A549 (cell line): ENCODE results near the gene TSPYL4. TPM values are rescaled to one million over a fixed set of nuclear protein-coding genes. Genes with fewer than 3 reads are reported as not detected.

Experiments
- ATAC-seq, 2 experiments: fragments of 200-7000 bp in 1 of 2; fragments of >200 bp in 1 of 2; cut with Nextera tagmentation in 1 of 2; cut with Tn5 transposase in 1 of 2; 3 replicates each; pipeline versions ENCODE4 v1.8.0 to v1.9.1; 2018 to 2020; ENCODE audit warnings: mild to moderate bottlenecking in 1 of 2, moderate library complexity in 1 of 2
- CTCF ChIA-PET: fragments of 300-600 bp; sonication (Branson Sonifier 250); formaldehyde crosslinking; extraction: SDS; loops from one replicate; lab custom pipeline; 2021; ENCODE audit warnings: antibody characterized with exemption, inconsistent platforms; lab: Yijun Ruan, JAX
- POLR2A ChIA-PET: fragments of 350-600 bp; formaldehyde crosslinking; extraction: SDS; loops from one replicate; lab custom pipeline; 2021; ENCODE audit warnings: antibody characterized with exemption, inconsistent platforms; lab: Yijun Ruan, JAX
- DNase-seq, 2 experiments: peaks; one replicate each; pipeline versions ENCODE4 v3.0.0 to v3.0.0-alpha.2; 2011 to 2016; ENCODE audit warnings: low read depth in 1 of 2, low spot score in 1 of 2
- FAIRE-seq: peaks from 2 replicates; lab custom pipeline; 2011; peaks lifted over from hg19 to GRCh38; lab: Jason Lieb, UNC
- H3K27ac ChIP-seq, 2 experiments: fragments of >200 bp; sonication (Bioruptor Twin); formaldehyde crosslinking; 3 replicates each; pipeline ENCODE4 v1.5.1; 2016 to 2017
- H3K4me1 ChIP-seq: fragments of >200 bp; sonication (Bioruptor Twin); formaldehyde crosslinking; 3 replicates; pipeline ENCODE4 v1.6.1; 2016
- H3K4me2 ChIP-seq: fragments of >200 bp; sonication (Bioruptor Twin); formaldehyde crosslinking; 3 replicates; pipeline ENCODE4 v1.6.1; 2016
- H3K4me3 ChIP-seq: fragments of >200 bp; sonication (Bioruptor Twin); formaldehyde crosslinking; 3 replicates; pipeline ENCODE4 v1.5.1; 2016
- H3K9me3 ChIP-seq: fragments of >200 bp; sonication (Bioruptor Twin); formaldehyde crosslinking; 3 replicates; pipeline ENCODE4 v1.6.1; 2016
- BHLHE40 ChIP-seq: IDR thresholded peaks from 2 replicates; pipeline ENCODE4 v1.6.1; 2012; ENCODE audit warnings: low read depth, low read length, inconsistent platforms
- EHMT2 ChIP-seq: fragments of 200-600 bp; sonication (generic); IDR thresholded peaks from 2 replicates; pipeline ENCODE4 v1.6.1; 2016; ENCODE audit warnings: antibody characterized with exemption, low read depth, mild to moderate bottlenecking, moderate library complexity
- EP300 ChIP-seq, 2 experiments: fragments of >200 bp; sonication (Bioruptor Twin); formaldehyde crosslinking; IDR thresholded peaks; 2 replicates in 1 of 2; 3 replicates in 1 of 2; pipeline ENCODE4 v1.6.1; 2016 to 2017
- FOSL2 ChIP-seq, 2 experiments: fragments of 450-650 bp in 1 of 2; fragments of >200 bp in 1 of 2; sonication (Bioruptor Twin) in 1 of 2; formaldehyde crosslinking; IDR thresholded peaks; 2 replicates each; pipeline versions ENCODE4 v1.5.0 to v1.6.1; 2016 to 2020; ENCODE audit warnings: mild to moderate bottlenecking in 1 of 2, moderate library complexity in 1 of 2
- FOXS1 ChIP-seq: fragments of 250-450 bp; sonication (Bioruptor Pico); IDR thresholded peaks from 2 replicates; pipeline ENCODE4 v1.5.0; 2020; ENCODE audit warnings: mild to moderate bottlenecking, moderate library complexity
- JUN ChIP-seq, 2 experiments: fragments of >200 bp; sonication (Bioruptor Twin); formaldehyde crosslinking; IDR thresholded peaks; 2 replicates in 1 of 2; 3 replicates in 1 of 2; pipeline ENCODE4 v1.6.1; 2016 to 2017
- JUNB ChIP-seq: fragments of >200 bp; sonication (Bioruptor Twin); formaldehyde crosslinking; IDR thresholded peaks from 2 replicates; pipeline ENCODE4 v1.6.1; 2016
- KDM5A ChIP-seq: fragments of 200-600 bp; sonication (generic); IDR thresholded peaks from 2 replicates; pipeline ENCODE4 v1.6.1; 2016; ENCODE audit warnings: antibody characterized with exemption, mild to moderate bottlenecking
- MAFK ChIP-seq: fragments of 450-650 bp; IDR thresholded peaks from 2 replicates; pipeline ENCODE4 v1.6.1; 2014; ENCODE audit not compliant: partially characterized antibody
- NFE2L2 ChIP-seq: fragments of 150-350 bp; conservative IDR thresholded peaks from 2 replicates; pipeline ENCODE4 v1.6.1; 2014; ENCODE audit warnings: low read length
- NPAS2 ChIP-seq: fragments of 250-450 bp; sonication (Bioruptor Pico); IDR thresholded peaks from 2 replicates; pipeline ENCODE4 v1.8.0; 2022; ENCODE audit warnings: mild to moderate bottlenecking, moderate library complexity, borderline replicate concordance
- NR3C1 ChIP-seq: fragments of >200 bp; sonication (Bioruptor Twin); formaldehyde crosslinking; IDR thresholded peaks from 3 replicates; pipeline ENCODE4 v1.6.1; 2017
- POLR2A ChIP-seq: IDR thresholded peaks from 2 replicates; pipeline ENCODE4 v1.6.1; 2012; ENCODE audit warnings: mild to moderate bottlenecking, low read length
- RCOR1 ChIP-seq: fragments of 150-350 bp; IDR thresholded peaks from 2 replicates; pipeline ENCODE4 v1.6.1; 2014; ENCODE audit warnings: antibody characterized with exemption, low read length, low read depth
- RNF2 ChIP-seq: fragments of 200-600 bp; sonication (generic); IDR thresholded peaks from 2 replicates; pipeline ENCODE4 v1.6.1; 2016; ENCODE audit warnings: low read depth, mild to moderate bottlenecking, antibody characterized with exemption, moderate library complexity, borderline replicate concordance
- SMC3 ChIP-seq: fragments of >200 bp; sonication (Bioruptor Twin); formaldehyde crosslinking; IDR thresholded peaks from 3 replicates; pipeline ENCODE4 v1.6.1; 2018; ENCODE audit warnings: inconsistent platforms
- SREBF2 ChIP-seq: fragments of 450-650 bp; IDR thresholded peaks from 2 replicates; pipeline ENCODE4 v1.6.1; 2014; ENCODE audit warnings: mild to moderate bottlenecking, moderate library complexity
- TFCP2L1 ChIP-seq: fragments of 250-450 bp; sonication (Bioruptor Pico); IDR thresholded peaks from 2 replicates; pipeline ENCODE4 v1.5.0; 2021; ENCODE audit warnings: mild to moderate bottlenecking
- ZFP36 ChIP-seq: fragments of 450-650 bp; IDR thresholded peaks from 2 replicates; pipeline ENCODE4 v1.6.1; 2014; ENCODE audit warnings: borderline replicate concordance; ENCODE audit not compliant: partially characterized antibody
- ZNF302 ChIP-seq: fragments of 250-450 bp; sonication (Bioruptor Pico); IDR thresholded peaks from 2 replicates; pipeline ENCODE4 v1.9.0; 2021; ENCODE audit warnings: inconsistent platforms, mild to moderate bottlenecking, moderate library complexity
- WGBS: methylation state at CpG from one replicate; pipeline ENCODE4 v1.1.6; 2017; ENCODE audit errors: missing lambda C conversion rate; 5-methylcytosine and 5-hydroxymethylcytosine counted together
- polyA plus RNA-seq, 4 experiments: library from polyadenylated mRNA; depleted of rRNA in 3 of 4; stranded (reverse); fragments of >200 nt; fragmentation: RNase III in 1 of 4; extraction: RNeasy Plus Mini Kit Qiagen cat#74134 plus additional on column Dnase treatment in 1 of 4; gene quantifications; 2 replicates in 3 of 4; 3 replicates in 1 of 4; pipeline ENCODE4 v1.2.3, GENCODE V29; 2011 to 2017
- TF ChIP-seq, protein P1 (sequence below): fragments of 150-350 bp; IDR thresholded peaks from 2 replicates; pipeline ENCODE4 v1.6.1; 2014; ENCODE audit warnings: low read depth, mild to moderate bottlenecking, low read length
- TF ChIP-seq, protein P2 (sequence below): IDR thresholded peaks from 2 replicates; pipeline ENCODE4 v1.6.1; 2012
- TF ChIP-seq, protein P3 (sequence below): fragments of 250-450 bp; sonication (Bioruptor Pico); IDR thresholded peaks from 2 replicates; pipeline ENCODE4 v1.5.0; 2021; ENCODE audit warnings: mild to moderate bottlenecking, moderate library complexity, borderline replicate concordance
- TF ChIP-seq, protein P4 (sequence below): fragments of >200 bp; sonication (Bioruptor Twin); formaldehyde crosslinking; IDR thresholded peaks from 3 replicates; pipeline ENCODE4 v1.6.1; 2016
- TF ChIP-seq, protein P5 (sequence below): fragments of 250-450 bp; sonication (Bioruptor Pico); IDR thresholded peaks from 2 replicates; pipeline ENCODE4 v1.5.0; 2020; ENCODE audit warnings: low read depth, mild to moderate bottlenecking, moderate library complexity
- TF ChIP-seq, protein P6 (sequence below): IDR thresholded peaks from 2 replicates; pipeline ENCODE4 v1.6.1; 2012

Gene TSPYL4
- polyA plus RNA-seq, 2 of the 4 experiments (the other 2 are of a cell fraction) = 3.9 to 5.6 TPM

DNA sequence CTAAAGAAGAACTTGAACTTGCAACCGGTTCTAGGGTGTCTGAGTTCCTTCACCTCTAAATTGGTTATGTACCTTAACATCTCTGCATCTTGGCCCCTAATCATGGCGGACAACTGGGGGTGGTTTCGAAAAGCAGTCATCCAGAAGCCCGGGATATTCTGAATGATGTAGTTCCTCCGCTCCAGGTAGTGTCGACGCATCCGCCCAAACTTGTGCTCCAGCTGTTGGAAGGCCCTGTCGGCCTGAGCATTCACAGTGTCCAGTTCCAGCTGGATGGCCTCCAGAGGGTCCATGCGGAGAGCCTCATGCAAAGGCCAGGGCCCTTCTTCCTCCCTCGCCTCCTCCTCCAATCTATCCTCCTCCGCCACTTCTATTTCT is 25.0 kb upstream of the TSPYL4 start:
- POLR2A ChIA-PET = interaction anchor here (1.5 to 1.8 kb wide), 4 partner anchors 9 to 292 kb away, joined by 5 to 11 read pairs (median 6); partner anchors contain the start of genes CALHM5 and RWDD1

DNA sequence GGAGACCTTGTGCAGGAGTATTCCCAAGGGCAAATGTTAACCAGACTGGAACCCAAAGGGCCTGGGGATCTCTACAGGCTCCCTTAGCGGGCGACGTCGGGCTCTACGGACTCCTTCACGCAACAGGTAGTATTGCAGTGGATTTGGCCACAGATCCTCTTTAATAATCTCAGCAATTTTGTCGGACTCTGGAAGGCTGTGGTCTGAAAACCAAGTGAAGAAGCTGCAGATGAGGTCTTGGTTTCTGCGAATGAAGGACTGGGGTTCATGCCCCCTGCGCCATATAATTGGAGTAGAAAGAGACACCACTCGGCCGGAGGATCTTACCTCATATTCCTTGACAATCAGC is 24.6 kb upstream of the TSPYL4 start:
- Histone ChIP-seq H3K4me3 (peak overlapping the region; percentile 100), H3K4me1 (peaks cover 36% of the 10 kb centered on the region), H3K9me3 (no peaks in the 10 kb centered on the region), H3K27ac (peak overlapping the region in 1 of 2 experiments; percentile 97; a peak in 2 of 6 replicates), H3K4me2 (peak overlapping the region; percentile 94)
- no peak for FAIRE-seq
- WGBS = 96% methylated on average over 11 of the region's 11 CpGs
- ATAC-seq = no peak
- CTCF ChIA-PET = interaction anchor here (1.2 to 3.8 kb wide), 5 partner anchors 10 to 389 kb away, joined by 3 to 17 read pairs (median 9); no protein-coding TSS in a partner anchor
- POLR2A ChIA-PET = interaction anchor here (1.6 to 1.8 kb wide), 2 partner anchors 10 to 292 kb away, joined by 5 to 11 read pairs; partner anchors contain the start of gene RWDD1
- DNase-seq = no peak
- no peak for TF ChIP-seq MAFK
- TF ChIP-seq, protein P1, sequence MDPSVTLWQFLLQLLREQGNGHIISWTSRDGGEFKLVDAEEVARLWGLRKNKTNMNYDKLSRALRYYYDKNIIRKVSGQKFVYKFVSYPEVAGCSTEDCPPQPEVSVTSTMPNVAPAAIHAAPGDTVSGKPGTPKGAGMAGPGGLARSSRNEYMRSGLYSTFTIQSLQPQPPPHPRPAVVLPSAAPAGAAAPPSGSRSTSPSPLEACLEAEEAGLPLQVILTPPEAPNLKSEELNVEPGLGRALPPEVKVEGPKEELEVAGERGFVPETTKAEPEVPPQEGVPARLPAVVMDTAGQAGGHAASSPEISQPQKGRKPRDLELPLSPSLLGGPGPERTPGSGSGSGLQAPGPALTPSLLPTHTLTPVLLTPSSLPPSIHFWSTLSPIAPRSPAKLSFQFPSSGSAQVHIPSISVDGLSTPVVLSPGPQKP = no peak
- TF ChIP-seq POLR2A = no peak
- TF ChIP-seq FOXS1 (CRISPR knock-in tag) = no peak
- TF ChIP-seq NFE2L2 = no peak
- no peak for TF ChIP-seq RCOR1
- no peak for TF ChIP-seq NR3C1
- TF ChIP-seq, protein P2, sequence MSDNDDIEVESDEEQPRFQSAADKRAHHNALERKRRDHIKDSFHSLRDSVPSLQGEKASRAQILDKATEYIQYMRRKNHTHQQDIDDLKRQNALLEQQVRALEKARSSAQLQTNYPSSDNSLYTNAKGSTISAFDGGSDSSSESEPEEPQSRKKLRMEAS = no peak
- no peak for TF ChIP-seq NPAS2 (CRISPR knock-in tag)
- no peak for TF ChIP-seq EHMT2

More for the DNA sequence above, 25.0 kb upstream of the TSPYL4 start:
- FAIRE-seq (no peak), ATAC-seq (peak; percentile 25 to 45; a peak in 4 of 6 replicates), DNase-seq (peak in 1 of 2 experiments; percentile 12)
- 41% methylated on average over 8 of the region's 12 CpGs for WGBS
- Histone ChIP-seq H3K4me1 (peaks cover 36% of the 10 kb centered on the region), H3K9me3 (no peaks in the 10 kb centered on the region), H3K4me3 (peak overlapping the region; percentile 100), H3K27ac (peak overlapping the region; percentile 94 to 97), H3K4me2 (peak overlapping the region; percentile 94)
- TF ChIP-seq POLR2A = no peak
- no peak for TF ChIP-seq FOSL2 (IDR thresholded peaks at IDR 0.05)
- TF ChIP-seq FOSL2 (CRISPR knock-in tag; IDR thresholded peaks at IDR 0.05) = no peak
- TF ChIP-seq EP300 (IDR thresholded peaks at IDR 0.05) = no peak
- no peak for TF ChIP-seq RNF2
- no peak for TF ChIP-seq JUN (IDR thresholded peaks at IDR 0.05)
- TF ChIP-seq, protein P3, sequence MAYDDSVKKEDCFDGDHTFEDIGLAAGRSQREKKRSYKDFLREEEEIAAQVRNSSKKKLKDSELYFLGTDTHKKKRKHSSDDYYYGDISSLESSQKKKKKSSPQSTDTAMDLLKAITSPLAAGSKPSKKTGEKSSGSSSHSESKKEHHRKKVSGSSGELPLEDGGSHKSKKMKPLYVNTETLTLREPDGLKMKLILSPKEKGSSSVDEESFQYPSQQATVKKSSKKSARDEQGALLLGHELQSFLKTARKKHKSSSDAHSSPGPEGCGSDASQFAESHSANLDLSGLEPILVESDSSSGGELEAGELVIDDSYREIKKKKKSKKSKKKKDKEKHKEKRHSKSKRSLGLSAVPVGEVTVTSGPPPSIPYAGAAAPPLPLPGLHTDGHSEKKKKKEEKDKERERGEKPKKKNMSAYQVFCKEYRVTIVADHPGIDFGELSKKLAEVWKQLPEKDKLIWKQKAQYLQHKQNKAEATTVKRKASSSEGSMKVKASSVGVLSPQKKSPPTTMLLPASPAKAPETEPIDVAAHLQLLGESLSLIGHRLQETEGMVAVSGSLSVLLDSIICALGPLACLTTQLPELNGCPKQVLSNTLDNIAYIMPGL = no peak
- TF ChIP-seq SMC3 = no peak
- TF ChIP-seq BHLHE40 = no peak
- CTCF ChIA-PET = interaction anchor here (1.2 to 3.8 kb wide), 5 partner anchors 9 to 389 kb away, joined by 3 to 17 read pairs (median 9); no protein-coding TSS in a partner anchor

DNA sequence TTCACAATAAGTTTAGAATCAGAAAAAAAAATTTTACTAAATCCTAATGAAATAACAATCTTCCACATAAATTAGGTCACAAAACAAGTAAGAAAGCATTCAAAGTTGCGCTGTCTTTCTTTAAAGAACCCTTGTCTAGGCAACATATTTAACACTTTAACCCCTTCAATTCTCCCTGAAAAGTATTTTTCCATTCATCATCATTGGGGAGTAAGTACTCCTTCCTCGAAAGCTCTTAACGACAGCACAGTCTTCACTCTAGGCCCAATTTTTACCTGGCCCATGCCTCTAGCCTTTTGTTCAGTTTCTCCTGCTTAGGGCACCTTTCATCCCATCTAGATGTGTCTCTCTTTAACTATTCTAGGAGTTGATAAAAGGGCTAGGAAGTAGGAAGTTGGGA is 23.2 kb upstream of the TSPYL4 start:
- POLR2A ChIA-PET = no interaction called here
- peaks cover 36% of the 10 kb centered on the region for H3K4me1 ChIP-seq
- H3K4me2 ChIP-seq = peak overlapping the region; percentile 94
- no peak for ATAC-seq
- no peak for TF ChIP-seq POLR2A
- TF ChIP-seq, protein P4, sequence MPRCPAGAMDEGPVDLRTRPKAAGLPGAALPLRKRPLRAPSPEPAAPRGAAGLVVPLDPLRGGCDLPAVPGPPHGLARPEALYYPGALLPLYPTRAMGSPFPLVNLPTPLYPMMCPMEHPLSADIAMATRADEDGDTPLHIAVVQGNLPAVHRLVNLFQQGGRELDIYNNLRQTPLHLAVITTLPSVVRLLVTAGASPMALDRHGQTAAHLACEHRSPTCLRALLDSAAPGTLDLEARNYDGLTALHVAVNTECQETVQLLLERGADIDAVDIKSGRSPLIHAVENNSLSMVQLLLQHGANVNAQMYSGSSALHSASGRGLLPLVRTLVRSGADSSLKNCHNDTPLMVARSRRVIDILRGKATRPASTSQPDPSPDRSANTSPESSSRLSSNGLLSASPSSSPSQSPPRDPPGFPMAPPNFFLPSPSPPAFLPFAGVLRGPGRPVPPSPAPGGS = no peak
- no peak for TF ChIP-seq JUN (IDR thresholded peaks at IDR 0.05)
- TF ChIP-seq FOXS1 (CRISPR knock-in tag) = no peak
- no peak for TF ChIP-seq JUNB
- TF ChIP-seq SREBF2 = no peak
- TF ChIP-seq ZNF302 (CRISPR knock-in tag) = no peak
- no peak for TF ChIP-seq ZFP36
- TF ChIP-seq, protein P5, sequence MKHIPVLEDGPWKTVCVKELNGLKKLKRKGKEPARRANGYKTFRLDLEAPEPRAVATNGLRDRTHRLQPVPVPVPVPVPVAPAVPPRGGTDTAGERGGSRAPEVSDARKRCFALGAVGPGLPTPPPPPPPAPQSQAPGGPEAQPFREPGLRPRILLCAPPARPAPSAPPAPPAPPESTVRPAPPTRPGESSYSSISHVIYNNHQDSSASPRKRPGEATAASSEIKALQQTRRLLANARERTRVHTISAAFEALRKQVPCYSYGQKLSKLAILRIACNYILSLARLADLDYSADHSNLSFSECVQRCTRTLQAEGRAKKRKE (CRISPR knock-in tag) = no peak
- no peak for TF ChIP-seq EHMT2
- TF ChIP-seq KDM5A = no peak
- TF ChIP-seq TFCP2L1 (CRISPR knock-in tag) = no peak
- TF ChIP-seq, protein P6, sequence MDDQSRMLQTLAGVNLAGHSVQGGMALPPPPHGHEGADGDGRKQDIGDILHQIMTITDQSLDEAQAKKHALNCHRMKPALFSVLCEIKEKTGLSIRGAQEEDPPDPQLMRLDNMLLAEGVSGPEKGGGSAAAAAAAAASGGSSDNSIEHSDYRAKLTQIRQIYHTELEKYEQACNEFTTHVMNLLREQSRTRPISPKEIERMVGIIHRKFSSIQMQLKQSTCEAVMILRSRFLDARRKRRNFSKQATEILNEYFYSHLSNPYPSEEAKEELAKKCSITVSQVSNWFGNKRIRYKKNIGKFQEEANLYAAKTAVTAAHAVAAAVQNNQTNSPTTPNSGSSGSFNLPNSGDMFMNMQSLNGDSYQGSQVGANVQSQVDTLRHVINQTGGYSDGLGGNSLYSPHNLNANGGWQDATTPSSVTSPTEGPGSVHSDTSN = no peak
- CTCF ChIA-PET = interaction anchor here (2.5 to 3.8 kb wide), 3 partner anchors 8 to 284 kb away, joined by 9 to 17 read pairs (median 15); no protein-coding TSS in a partner anchor
- 86% methylated on average over 3 of the region's 3 CpGs for WGBS
- H3K27ac ChIP-seq = no peak overlapping the region
- no peaks in the 10 kb centered on the region for H3K9me3 ChIP-seq
- FAIRE-seq = no peak
- DNase-seq = no peak
- H3K4me3 ChIP-seq = peak overlapping the region; percentile 24; the same call in 1 of the 3 replicates
